GM21423 (cell line): ENCODE measurements around the gene HAVCR2.
"Not testable (repeated sequence)": the region's sequence is repeated elsewhere in the genome, so short reads cannot be mapped to it uniquely, and the experiment has no call there.

ENCODE experiments used
- ATAC-seq: cut with Tn5 transposase; IDR thresholded peaks from one replicate; pipeline ENCODE4 v1.9.1; 2021; ENCODE audit warnings: mild to moderate bottlenecking, moderate library complexity; ENCODE audit not compliant: unreplicated experiment

Gene HAVCR2

GRCh38 chr5:157047898-157048297 lies 60.9 kb downstream of the HAVCR2 start:
- peak; percentile 44 for ATAC-seq

GRCh38 chr5:157047016-157047415 lies 61.8 kb downstream of the HAVCR2 start:
- ATAC-seq = not testable (repeated sequence)

- ATAC-seq = no peak
Measured at GRCh38 chr5:157046041-157046440, 62.8 kb downstream of the HAVCR2 start.

GRCh38 chr5:157045601-157046000 lies 63.2 kb downstream of the HAVCR2 start:
- no peak for ATAC-seq

GRCh38 chr5:157038568-157039187 lies 70.2 kb downstream of the HAVCR2 start:
- ATAC-seq = peak; percentile 42
